ENCODE measurements around the gene FGFBP2.
A peak's percentile ranks its signal among the peaks of the same experiment; 100 is the strongest.
"Not testable (repeated sequence)": the region's sequence is repeated elsewhere in the genome, so short reads cannot be mapped to it uniquely, and the experiment has no call there.

Gene FGFBP2

GRCh38 chr4:15921592-15921932, 41.4 kb downstream of the FGFBP2 start:
- H3K9me3 Mint-ChIP-seq: no peaks in the 10 kb centered on the region
- peak; percentile 24 for ATAC-seq
- no peaks in the 10 kb centered on the region for H3K36me3 Mint-ChIP-seq
- H3K4me1 Mint-ChIP-seq: no peaks in the 10 kb centered on the region
- no peak for DNase-seq (ENCODE audit: low spot score in 2 of 2)
- H3K4me3 Mint-ChIP-seq: no peak overlapping the region
- H3K27ac Mint-ChIP-seq: no peak overlapping the region

DNA sequence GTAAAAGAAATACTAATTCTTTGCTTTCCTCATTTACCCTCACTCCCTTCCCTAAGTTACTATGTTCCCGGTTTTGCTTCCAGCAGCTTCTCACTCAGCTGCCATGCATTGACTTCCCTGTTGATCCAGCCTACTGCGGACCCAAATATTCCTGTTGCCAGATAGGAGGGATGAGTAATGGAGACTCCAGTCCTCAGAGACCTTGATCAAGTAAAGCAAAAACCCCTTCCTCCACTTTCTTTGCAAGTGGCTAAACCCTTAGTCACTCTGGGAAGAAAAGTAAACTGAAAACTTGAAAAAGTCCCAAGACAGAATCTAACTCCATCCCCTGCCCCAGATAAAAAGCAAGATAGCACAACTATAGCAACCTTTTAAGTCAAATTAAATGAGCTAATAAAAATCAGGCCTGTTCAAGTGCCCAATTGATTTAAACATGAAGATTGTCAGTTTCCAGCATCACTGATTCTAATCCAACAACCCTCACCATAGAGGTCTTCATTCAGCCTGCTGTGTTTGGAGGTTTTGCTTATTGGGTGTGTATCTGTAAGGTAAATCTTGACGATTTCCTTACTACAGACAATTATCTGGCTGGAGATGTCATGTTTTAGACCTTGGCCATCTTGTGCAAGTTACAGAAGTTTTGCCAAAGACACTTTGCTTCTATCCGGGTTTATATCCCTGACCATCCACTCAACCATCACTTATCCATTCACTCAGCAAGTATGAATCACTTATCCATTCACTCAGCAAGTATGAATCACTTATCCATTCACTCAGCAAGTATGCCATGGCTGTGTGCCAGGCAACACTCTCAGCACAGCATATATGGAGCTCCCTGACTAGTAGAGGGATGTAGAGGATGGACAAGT, 42.0 kb downstream of the FGFBP2 start:
- Mint-ChIP-seq H3K27ac (no peak overlapping the region), H3K4me3 (no peak overlapping the region), H3K9me3 (no peaks in the 10 kb centered on the region), H3K36me3 (no peaks in the 10 kb centered on the region), H3K4me1 (no peaks in the 10 kb centered on the region)
- ATAC-seq (peak; percentile 71), DNase-seq (ENCODE audit: low spot score in 2 of 2) (no peak)

DNA sequence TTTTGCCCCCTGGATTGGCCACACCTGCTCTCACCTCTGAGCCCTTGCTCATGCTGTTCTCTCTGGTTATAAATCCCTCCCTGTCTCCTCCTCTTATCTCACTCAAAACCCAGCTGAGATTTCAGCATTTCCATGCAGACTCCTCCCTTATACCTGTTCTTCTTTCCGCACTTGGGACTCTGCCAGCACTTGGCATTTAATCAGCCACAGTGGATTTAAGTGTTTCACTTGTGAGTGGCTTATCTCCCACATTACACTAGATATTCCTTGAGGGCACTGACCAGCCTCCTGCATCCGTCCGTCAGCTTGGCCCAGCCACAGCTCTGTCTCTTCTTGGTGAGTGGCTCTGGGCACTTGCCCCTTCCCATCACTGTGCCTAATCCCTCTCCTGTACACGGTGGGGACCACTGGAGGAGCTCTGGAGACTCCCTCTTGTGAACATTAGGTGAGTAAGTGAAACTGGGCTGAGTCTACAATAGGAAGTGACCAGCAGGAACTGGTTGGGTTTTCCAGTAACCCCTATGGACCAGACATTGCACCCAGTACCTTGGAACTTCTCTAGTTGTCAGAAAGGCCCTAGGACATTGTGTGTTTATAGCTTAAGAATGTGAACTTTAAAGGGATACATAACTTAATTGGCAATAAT, 44.4 kb downstream of the FGFBP2 start:
- no peak for DNase-seq (ENCODE audit: low spot score in 2 of 2)
- ATAC-seq: no peak
- Mint-ChIP-seq H3K4me1 (peaks cover 8% of the 10 kb centered on the region), H3K4me3 (no peak overlapping the region), H3K27ac (no peak overlapping the region), H3K9me3 (no peaks in the 10 kb centered on the region), H3K36me3 (no peaks in the 10 kb centered on the region)

- Mint-ChIP-seq H3K9me3 (no peaks in the 10 kb centered on the region), H3K4me3 (no peak overlapping the region), H3K4me1 (peaks cover 9% of the 10 kb centered on the region), H3K36me3 (no peaks in the 10 kb centered on the region), H3K27ac (no peak overlapping the region)
- no peak for DNase-seq (ENCODE audit: low spot score in 2 of 2)
- ATAC-seq: no peak
Measured at GRCh38 chr4:15917297-15917696, 45.7 kb downstream of the FGFBP2 start.

DNA sequence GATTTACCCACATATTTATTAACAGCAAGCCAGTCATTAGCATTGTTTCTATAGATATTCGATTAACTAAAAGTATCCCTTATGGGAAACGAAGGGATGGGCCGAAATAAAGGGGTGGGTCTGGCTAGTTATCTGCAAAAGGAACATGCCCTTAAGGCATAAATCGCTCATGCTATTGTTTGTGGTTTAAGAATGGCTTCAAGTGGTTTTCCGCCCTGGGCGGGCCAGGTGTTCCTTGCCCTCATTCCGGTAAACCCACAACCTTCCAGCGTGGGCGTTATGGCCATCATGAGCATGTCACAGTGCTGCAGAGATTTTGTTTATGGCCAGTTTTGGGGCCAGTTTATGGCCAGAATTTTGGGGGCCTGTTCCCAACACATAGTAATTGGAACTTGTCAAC, 46.6 kb downstream of the FGFBP2 start:
- not testable (repeated sequence) for ATAC-seq; H3K36me3 Mint-ChIP-seq; DNase-seq (ENCODE audit: low spot score in 2 of 2); H3K27ac Mint-ChIP-seq; H3K9me3 Mint-ChIP-seq; H3K4me3 Mint-ChIP-seq
- H3K4me1 Mint-ChIP-seq: peaks cover 14% of the 10 kb centered on the region

GRCh38 chr4:15914736-15915135, 48.2 kb downstream of the FGFBP2 start:
- peak; percentile 57 for ATAC-seq
- H3K4me3 Mint-ChIP-seq: no peak overlapping the region
- H3K27ac Mint-ChIP-seq: no peak overlapping the region
- no peaks in the 10 kb centered on the region for H3K9me3 Mint-ChIP-seq
- peaks cover 14% of the 10 kb centered on the region for H3K4me1 Mint-ChIP-seq
- no peaks in the 10 kb centered on the region for H3K36me3 Mint-ChIP-seq
- no peak for DNase-seq (ENCODE audit: low spot score in 2 of 2)

DNA sequence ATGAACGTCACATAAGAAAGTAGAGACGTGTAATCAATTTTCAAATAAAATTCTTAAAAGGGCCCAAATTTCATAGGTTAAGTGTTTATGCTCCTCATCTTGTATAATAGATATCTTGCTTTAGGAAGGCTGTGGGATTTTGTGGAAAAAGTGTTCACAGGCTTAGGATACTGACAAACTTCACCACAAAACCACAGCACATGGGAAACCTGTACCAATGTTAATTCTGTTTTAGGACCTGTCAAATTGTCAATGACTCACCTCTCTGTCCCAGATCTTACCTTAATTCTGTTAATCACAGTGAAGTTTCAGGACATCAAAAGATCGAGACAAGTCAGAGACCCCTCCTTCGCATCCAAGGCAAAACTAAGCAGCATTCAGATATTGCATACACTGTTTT, 48.7 kb downstream of the FGFBP2 start:
- no peak overlapping the region for H3K27ac Mint-ChIP-seq
- ATAC-seq: no peak
- no peak overlapping the region for H3K4me3 Mint-ChIP-seq
- no peak for DNase-seq (ENCODE audit: low spot score in 2 of 2)
- peaks cover 14% of the 10 kb centered on the region for H3K4me1 Mint-ChIP-seq
- no peaks in the 10 kb centered on the region for H3K9me3 Mint-ChIP-seq
- no peaks in the 10 kb centered on the region for H3K36me3 Mint-ChIP-seq

GRCh38 chr4:15913631-15913970, 49.4 kb downstream of the FGFBP2 start:
- ATAC-seq: peak; percentile 70

GRCh38 chr4:15912961-15913630, 49.9 kb downstream of the FGFBP2 start:
- Mint-ChIP-seq H3K36me3 (no peaks in the 10 kb centered on the region), H3K4me1 (peaks cover 14% of the 10 kb centered on the region), H3K27ac (no peak overlapping the region), H3K9me3 (no peaks in the 10 kb centered on the region), H3K4me3 (no peak overlapping the region)
- no peak for DNase-seq (ENCODE audit: low spot score in 2 of 2)
- no peak for ATAC-seq

More at GRCh38 chr4:15913631-15913970, 49.4 kb downstream of the FGFBP2 start:
- Mint-ChIP-seq H3K27ac (no peak overlapping the region), H3K36me3 (no peaks in the 10 kb centered on the region), H3K9me3 (no peaks in the 10 kb centered on the region), H3K4me1 (peaks cover 14% of the 10 kb centered on the region), H3K4me3 (no peak overlapping the region)
- DNase-seq (ENCODE audit: low spot score in 2 of 2): no peak

DNA sequence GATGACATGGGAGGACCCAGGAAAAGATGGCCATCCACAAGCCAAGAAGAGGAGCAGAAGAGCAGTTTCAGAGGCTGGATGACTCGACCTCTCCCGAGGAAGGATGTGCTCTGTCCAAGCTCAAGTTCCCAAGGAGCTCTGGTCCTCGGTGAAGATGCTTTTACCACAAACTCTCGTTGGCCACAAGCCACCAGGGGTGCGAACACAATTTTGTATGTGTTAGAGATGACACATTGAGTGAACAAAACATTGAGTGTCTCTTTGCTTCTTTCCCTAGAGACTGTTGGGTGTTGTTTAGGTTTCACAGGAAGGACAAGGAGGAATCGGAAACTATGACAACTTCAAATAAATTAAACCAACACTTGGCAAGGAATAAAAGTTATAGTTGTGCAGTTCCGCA, 50.7 kb downstream of the FGFBP2 start:
- H3K4me1 Mint-ChIP-seq: peaks cover 14% of the 10 kb centered on the region
- H3K27ac Mint-ChIP-seq: no peak overlapping the region
- H3K36me3 Mint-ChIP-seq: no peaks in the 10 kb centered on the region
- ATAC-seq (no peak), DNase-seq (ENCODE audit: low spot score in 2 of 2) (no peak)
- H3K9me3 Mint-ChIP-seq: no peaks in the 10 kb centered on the region
- no peak overlapping the region for H3K4me3 Mint-ChIP-seq
